Kidney (tissue), 14 donors: ENCODE data around the gene CBX5. TPM values are rescaled to one million over a fixed set of nuclear protein-coding genes. Genes with fewer than 3 reads are reported as not detected.
"Not testable (repeated sequence)": the region's sequence is repeated elsewhere in the genome, so short reads cannot be mapped to it uniquely, and the experiment has no call there.

Experiments used
- DNase-seq, 5 donors: peaks; one replicate each; pipeline ENCODE4 v3.0.0-alpha.2; 2013 to 2020
- FAIRE-seq: peaks from 2 replicates; lab custom pipeline; 2012; peaks lifted over from hg19 to GRCh38; lab: Jason Lieb, UNC
- H3K27ac ChIP-seq, 2 donors: one replicate each; pipeline ENCODE4 v1.7.0; 2013; ENCODE audit warnings: low read depth in 2 of 2, low read length in 2 of 2, inconsistent platforms in 1 of 2
- H3K27me3 ChIP-seq: one replicate; pipeline ENCODE4 v1.7.1; 2013; ENCODE audit warnings: low read length, inconsistent platforms; ENCODE audit not compliant: control insufficient read depth, insufficient read depth
- H3K36me3 ChIP-seq, 3 donors: one replicate each; pipeline versions ENCODE4 v1.7.0 to v1.7.1; 2013; ENCODE audit warnings: low read length in 3 of 3, control low read depth in 1 of 3, inconsistent platforms in 1 of 3; ENCODE audit not compliant: insufficient read depth in 3 of 3, control insufficient read depth in 2 of 3
- H3K4me1 ChIP-seq, 3 donors: one replicate each; pipeline versions ENCODE4 v1.7.0 to v1.7.1; 2013; ENCODE audit warnings: low read length in 3 of 3, inconsistent platforms in 1 of 3, low read depth in 1 of 3; ENCODE audit not compliant: control insufficient read depth in 2 of 3, insufficient read depth in 2 of 3
- H3K4me3 ChIP-seq, 3 donors: one replicate each; pipeline versions ENCODE4 v1.7.0 to v1.8.1; 2013; ENCODE audit warnings: low read length in 3 of 3, control low read depth in 1 of 3, inconsistent platforms in 1 of 3
- H3K9ac ChIP-seq, 3 donors: one replicate each; pipeline versions ENCODE4 v1.7.0 to v1.7.1; 2013; ENCODE audit warnings: low read length in 3 of 3, control low read depth in 1 of 3, inconsistent platforms in 1 of 3
- H3K9me3 ChIP-seq, 3 donors: one replicate each; pipeline versions ENCODE4 v1.7.0 to v1.7.1; 2013; ENCODE audit warnings: low read length in 3 of 3, control low read depth in 1 of 3, inconsistent platforms in 1 of 3; ENCODE audit not compliant: control insufficient read depth in 2 of 3, insufficient read depth in 1 of 3
- intact Hi-C: fragments of 100-400 bp; cut with DNase I; formaldehyde crosslinking; loops from one replicate; pipeline ENCODE4 v1.11.1; 2022
- polyA plus RNA-seq: library from polyadenylated mRNA; stranded (reverse); fragments of 350-450 nt; fragmentation: Illumina TruSeq; extraction: RNeasy Lipid Tissue Mini Kit (QIAGEN cat#74804); gene quantifications from one replicate; pipeline ENCODE4 v1.2.3, GENCODE V29; 2014; ENCODE audit warnings: low read depth, low replicate concordance; ENCODE audit not compliant: insufficient read depth
- total RNA-seq: library from RNA; stranded (reverse); fragmentation: NEBNext Ultra II Directional; extraction: Animal tissue kit (Norgen Biotek cat#: 25700); gene quantifications from one replicate; pipeline ENCODE4 v1.2.1, GENCODE V29; 2021
- TF ChIP-seq, protein P1 (sequence below): IDR thresholded peaks from 3 replicates; pipeline ENCODE4 v1.5.1; 2012; ENCODE audit warnings: mild to moderate bottlenecking, moderate library complexity, borderline replicate concordance; ENCODE audit not compliant: insufficient read depth; ENCODE audit errors: extremely low read depth
- donor health status: control.
- donor health status: control.
- donor health status: control.
- donor health status: control.
- donor health status: control.
- donor health status: DM: yes; HTN: yes; CAD: no.
- donor health status: Normal renal cell carcinoma (clear cell type).

CBX5 gene
- total and polyA plus RNA-seq, 2 donors from 2014 or later = 15.0 to 112 TPM

DNA sequence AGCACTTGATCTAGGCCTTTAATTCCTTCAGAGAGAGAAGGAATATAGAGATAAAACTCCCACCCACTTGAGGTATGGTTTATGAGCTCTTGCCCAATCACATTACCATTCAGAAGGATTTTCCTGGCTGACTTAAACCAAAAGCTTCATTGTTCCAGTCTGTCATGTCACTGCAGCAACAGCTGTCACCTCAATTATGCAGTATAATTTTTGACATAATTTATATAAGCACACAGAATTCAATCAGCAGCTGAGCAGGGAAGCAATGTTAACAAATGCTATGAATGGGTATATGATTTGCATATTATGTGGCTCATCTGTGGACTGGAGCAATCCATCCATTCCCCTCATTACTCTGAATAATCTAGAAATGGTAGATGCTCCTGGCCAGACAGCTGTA, 40.3 kb downstream of the CBX5 start:
- TF ChIP-seq, protein P1, sequence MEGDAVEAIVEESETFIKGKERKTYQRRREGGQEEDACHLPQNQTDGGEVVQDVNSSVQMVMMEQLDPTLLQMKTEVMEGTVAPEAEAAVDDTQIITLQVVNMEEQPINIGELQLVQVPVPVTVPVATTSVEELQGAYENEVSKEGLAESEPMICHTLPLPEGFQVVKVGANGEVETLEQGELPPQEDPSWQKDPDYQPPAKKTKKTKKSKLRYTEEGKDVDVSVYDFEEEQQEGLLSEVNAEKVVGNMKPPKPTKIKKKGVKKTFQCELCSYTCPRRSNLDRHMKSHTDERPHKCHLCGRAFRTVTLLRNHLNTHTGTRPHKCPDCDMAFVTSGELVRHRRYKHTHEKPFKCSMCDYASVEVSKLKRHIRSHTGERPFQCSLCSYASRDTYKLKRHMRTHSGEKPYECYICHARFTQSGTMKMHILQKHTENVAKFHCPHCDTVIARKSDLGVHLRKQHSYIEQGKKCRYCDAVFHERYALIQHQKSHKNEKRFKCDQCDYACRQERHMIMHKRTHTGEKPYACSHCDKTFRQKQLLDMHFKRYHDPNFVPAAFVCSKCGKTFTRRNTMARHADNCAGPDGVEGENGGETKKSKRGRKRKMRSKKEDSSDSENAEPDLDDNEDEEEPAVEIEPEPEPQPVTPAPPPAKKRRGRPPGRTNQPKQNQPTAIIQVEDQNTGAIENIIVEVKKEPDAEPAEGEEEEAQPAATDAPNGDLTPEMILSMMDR = no peak
- no peak overlapping the region for H3K9ac ChIP-seq
- intact Hi-C loops = no loop called here
- no peak overlapping the region for H3K4me3 ChIP-seq
- peaks cover 5 to 20% (median 9%) of the 10 kb centered on the region in 3 donors for H3K36me3 ChIP-seq
- H3K27me3 ChIP-seq = no peaks in the 10 kb centered on the region
- H3K9me3 ChIP-seq = no peaks in the 10 kb centered on the region
- H3K4me1 ChIP-seq = no peaks in the 10 kb centered on the region
- no peak overlapping the region for H3K27ac ChIP-seq
- FAIRE-seq = no peak
- no peak for DNase-seq

DNA sequence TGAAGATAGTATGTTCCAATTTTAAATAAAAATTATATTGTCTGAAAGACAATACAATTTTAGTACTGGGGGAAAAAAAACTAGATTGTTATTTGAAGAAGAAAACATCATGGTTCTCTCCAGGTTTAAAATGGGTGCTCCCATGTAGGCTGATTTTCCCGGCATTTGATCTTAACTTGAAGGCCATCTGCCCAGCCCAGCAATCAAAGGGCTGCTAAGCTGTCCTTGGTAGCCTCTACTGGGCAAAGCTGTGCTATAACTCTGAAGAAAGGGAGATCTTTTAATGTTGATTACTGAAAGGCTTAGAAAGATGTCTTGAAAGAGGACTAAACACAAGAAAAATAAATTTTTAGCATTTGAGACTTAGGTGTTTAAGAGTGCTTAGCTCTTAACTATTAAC, 41.4 kb downstream of the CBX5 start:
- TF ChIP-seq, protein P1 = no peak
- Histone ChIP-seq H3K9ac (no peak overlapping the region), H3K27ac (no peak overlapping the region), H3K4me3 (no peak overlapping the region), H3K9me3 (no peaks in the 10 kb centered on the region), H3K36me3 (peaks cover 5 to 20% (median 9%) of the 10 kb centered on the region in 3 donors), H3K27me3 (no peaks in the 10 kb centered on the region), H3K4me1 (no peaks in the 10 kb centered on the region)
- no peak for FAIRE-seq
- intact Hi-C loops = no loop called here
- DNase-seq = no peak

- FAIRE-seq = no peak
- no peaks in the 10 kb centered on the region for H3K27me3 ChIP-seq
- H3K9ac ChIP-seq = no peak overlapping the region
- TF ChIP-seq, protein P1 = no peak
- H3K9me3 ChIP-seq = no peaks in the 10 kb centered on the region
- DNase-seq = peak in 1 of 5 donors; percentile 56
- H3K36me3 ChIP-seq = no peaks in the 10 kb centered on the region
- H3K4me1 ChIP-seq = peaks cover 0 to 4% (median 0%) of the 10 kb centered on the region in 3 donors
- no peak overlapping the region for H3K4me3 ChIP-seq
- no peak overlapping the region for H3K27ac ChIP-seq
- intact Hi-C loops = no loop called here
Observed at GRCh38 chr12:54232790-54233189, 47.1 kb downstream of the CBX5 start.

DNA sequence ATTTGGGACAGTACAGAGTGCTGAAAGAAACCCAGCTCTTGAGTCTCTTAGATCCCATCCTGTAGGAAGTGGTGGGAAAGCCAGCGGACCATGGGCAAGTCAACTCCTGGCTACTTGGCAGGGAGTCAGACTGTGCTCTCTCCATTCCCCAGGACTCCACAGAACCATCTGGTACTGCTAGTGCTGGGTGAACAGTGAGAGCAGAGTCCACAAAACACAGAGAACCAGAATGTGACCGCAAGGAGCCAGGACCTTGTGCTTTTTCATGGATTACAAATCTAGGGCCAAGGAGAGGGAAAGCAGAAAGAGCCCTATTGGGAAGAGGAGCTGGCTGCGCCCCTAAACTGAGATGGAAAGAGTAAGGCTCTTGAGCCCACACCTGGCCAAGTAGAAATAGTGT, 48.7 kb downstream of the CBX5 start:
- intact Hi-C loops, H3K4me3 ChIP-seq, H3K27me3 ChIP-seq, DNase-seq, FAIRE-seq, H3K4me1 ChIP-seq, H3K36me3 ChIP-seq, H3K27ac ChIP-seq, H3K9me3 ChIP-seq, H3K9ac ChIP-seq: not testable (repeated sequence)
